Measurements from ENCODE around the gene CNTN4.

Gene CNTN4

GRCh38 chr3:2945121-2945520 lies 846.5 kb downstream of the CNTN4 start:
- DNase-seq (ENCODE audit: extremely low spot score): no peak
- POLR2A ChIA-PET: no interaction called here
- CTCF ChIA-PET: no interaction called here

DNA sequence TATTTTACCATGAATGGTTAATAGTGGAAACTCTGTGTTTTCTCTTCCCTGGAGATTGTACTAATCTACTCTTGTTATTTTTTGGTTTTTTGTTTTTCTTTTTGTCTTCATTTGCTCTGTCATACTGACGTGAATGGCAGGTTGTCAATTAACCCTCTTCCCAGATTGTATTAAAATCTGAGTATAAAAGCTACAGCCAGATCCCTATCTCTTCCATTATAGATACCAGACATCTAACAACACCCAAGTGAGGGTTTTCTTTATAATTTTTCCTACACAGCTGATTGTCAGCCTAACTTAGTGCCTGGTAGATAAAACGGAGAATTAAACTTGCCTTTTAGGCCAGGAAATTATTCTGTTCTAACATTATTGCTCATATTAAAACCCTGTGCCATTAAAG lies 848.9 kb downstream of the CNTN4 start:
- no peak for DNase-seq (ENCODE audit: extremely low spot score)
- ChIA-PET CTCF (no interaction called here), POLR2A (no interaction called here)
- TF ChIP-seq FOXK2 (IDR thresholded peaks at IDR 0.05) (no peak), ZNF384 (IDR thresholded peaks at IDR 0.05) (no peak), SP1 (IDR thresholded peaks at IDR 0.05) (no peak), ARNT (IDR thresholded peaks at IDR 0.05) (no peak), HDGF (IDR thresholded peaks at IDR 0.05; ENCODE audit: borderline replicate concordance) (no peak), LEF1 (IDR thresholded peaks at IDR 0.05; ENCODE audit: borderline replicate concordance) (no peak), ELF4 (IDR thresholded peaks at IDR 0.05) (no peak)

More at GRCh38 chr3:2945121-2945520, 846.5 kb downstream of the CNTN4 start:
- no peak for TF ChIP-seq FOXM1 (IDR thresholded peaks at IDR 0.05; ENCODE audit: borderline replicate concordance)
- no peak for TF ChIP-seq SP1 (IDR thresholded peaks at IDR 0.05)
- no peak for TF ChIP-seq ELF4 (IDR thresholded peaks at IDR 0.05)
- no peak for TF ChIP-seq FOXK2 (IDR thresholded peaks at IDR 0.05)
- no peak for TF ChIP-seq HDGF (IDR thresholded peaks at IDR 0.05; ENCODE audit: borderline replicate concordance)
- TF ChIP-seq ZNF384 (IDR thresholded peaks at IDR 0.05): no peak
- TF ChIP-seq CTBP1 (IDR thresholded peaks at IDR 0.05; ENCODE audit: borderline replicate concordance): no peak
- TF ChIP-seq TARDBP (IDR thresholded peaks at IDR 0.05): no peak
- no peak for TF ChIP-seq PKNOX1 (IDR thresholded peaks at IDR 0.05)
- TF ChIP-seq FOXA1 (IDR thresholded peaks at IDR 0.05): no peak
- TF ChIP-seq SUZ12 (IDR thresholded peaks at IDR 0.05): no peak
- no peak for TF ChIP-seq NFRKB (IDR thresholded peaks at IDR 0.05)

DNA sequence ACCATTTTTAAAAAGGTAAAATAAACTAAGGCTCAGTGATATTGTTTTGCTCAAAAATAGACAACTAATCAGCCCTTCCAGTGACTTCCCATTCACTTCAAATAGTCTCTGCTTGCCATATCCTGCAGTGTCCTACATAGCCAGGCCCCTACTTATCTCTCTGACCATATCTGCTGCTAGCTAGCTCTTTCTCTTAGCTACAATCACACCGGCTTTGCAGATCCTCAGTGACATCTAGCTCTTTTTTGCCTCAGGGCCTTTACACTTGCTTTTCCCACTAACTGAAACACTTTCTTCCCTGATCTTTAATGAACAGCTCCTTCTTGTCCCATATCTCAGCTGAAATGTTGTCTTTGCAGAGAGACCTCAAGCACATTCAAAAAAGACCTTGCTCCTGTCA lies 850.2 kb downstream of the CNTN4 start:
- ChIA-PET CTCF (no interaction called here), POLR2A (no interaction called here)
- DNase-seq (ENCODE audit: extremely low spot score): no peak
- no peak for TF ChIP-seq LEF1 (IDR thresholded peaks at IDR 0.05; ENCODE audit: borderline replicate concordance)
- no peak for TF ChIP-seq BHLHE40 (IDR thresholded peaks at IDR 0.05; ENCODE audit: borderline replicate concordance)
- no peak for TF ChIP-seq TARDBP (IDR thresholded peaks at IDR 0.05)
- no peak for TF ChIP-seq PKNOX1 (IDR thresholded peaks at IDR 0.05)
- TF ChIP-seq FOXA1 (IDR thresholded peaks at IDR 0.05): no peak
- TF ChIP-seq ZNF384 (IDR thresholded peaks at IDR 0.05): no peak
- no peak for TF ChIP-seq FOXK2 (IDR thresholded peaks at IDR 0.05)
- TF ChIP-seq NFRKB (IDR thresholded peaks at IDR 0.05): no peak
- no peak for TF ChIP-seq SUZ12 (IDR thresholded peaks at IDR 0.05)
- no peak for TF ChIP-seq CTBP1 (IDR thresholded peaks at IDR 0.05; ENCODE audit: borderline replicate concordance)
- TF ChIP-seq HDGF (IDR thresholded peaks at IDR 0.05; ENCODE audit: borderline replicate concordance): no peak
- no peak for TF ChIP-seq ELF4 (IDR thresholded peaks at IDR 0.05)
- TF ChIP-seq FOXM1 (IDR thresholded peaks at IDR 0.05; ENCODE audit: borderline replicate concordance): no peak
- no peak for TF ChIP-seq ARNT (IDR thresholded peaks at IDR 0.05)
- TF ChIP-seq L3MBTL2 (conservative IDR thresholded peaks at IDR 0.05): no peak
- no peak for TF ChIP-seq SP1 (IDR thresholded peaks at IDR 0.05)

DNA sequence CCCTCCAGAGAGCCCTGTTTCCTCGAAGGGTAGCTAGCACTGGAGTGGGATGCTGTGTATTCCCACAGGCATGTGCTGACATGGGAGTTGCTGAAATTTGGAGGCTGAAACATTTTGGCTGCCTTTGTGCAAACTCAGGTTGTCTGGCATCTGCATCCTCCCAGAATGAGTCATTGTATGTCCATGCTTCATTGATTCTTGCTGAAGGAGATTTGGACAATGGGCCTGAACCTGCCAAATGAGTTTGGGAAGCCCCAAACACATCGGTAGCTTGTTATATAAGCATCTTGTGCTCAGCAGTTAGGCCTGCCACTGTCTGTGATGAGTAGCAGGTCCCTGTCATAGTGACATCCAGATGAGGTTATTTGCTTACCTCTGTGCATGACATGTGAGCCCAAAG lies 851.5 kb downstream of the CNTN4 start:
- no peak for DNase-seq (ENCODE audit: extremely low spot score)
- TF ChIP-seq ARNT (IDR thresholded peaks at IDR 0.05): no peak
- no peak for TF ChIP-seq TARDBP (IDR thresholded peaks at IDR 0.05)
- no peak for TF ChIP-seq NFRKB (IDR thresholded peaks at IDR 0.05)
- TF ChIP-seq FOXA1 (IDR thresholded peaks at IDR 0.05): no peak
- TF ChIP-seq FOXK2 (IDR thresholded peaks at IDR 0.05): no peak
- no peak for TF ChIP-seq FOXM1 (IDR thresholded peaks at IDR 0.05; ENCODE audit: borderline replicate concordance)
- no peak for TF ChIP-seq ELF4 (IDR thresholded peaks at IDR 0.05)
- TF ChIP-seq SP1 (IDR thresholded peaks at IDR 0.05): no peak
- TF ChIP-seq BHLHE40 (IDR thresholded peaks at IDR 0.05; ENCODE audit: borderline replicate concordance): no peak
- TF ChIP-seq HDGF (IDR thresholded peaks at IDR 0.05; ENCODE audit: borderline replicate concordance): no peak
- no peak for TF ChIP-seq PKNOX1 (IDR thresholded peaks at IDR 0.05)
- no peak for TF ChIP-seq LEF1 (IDR thresholded peaks at IDR 0.05; ENCODE audit: borderline replicate concordance)
- TF ChIP-seq SUZ12 (IDR thresholded peaks at IDR 0.05): no peak
- no peak for TF ChIP-seq ZNF384 (IDR thresholded peaks at IDR 0.05)
- TF ChIP-seq CTBP1 (IDR thresholded peaks at IDR 0.05; ENCODE audit: borderline replicate concordance): no peak
- TF ChIP-seq L3MBTL2 (conservative IDR thresholded peaks at IDR 0.05): no peak
- ChIA-PET CTCF (interaction anchor here (0.6 kb wide), 1 partner anchor 28 kb away, joined by 3 read pairs; no protein-coding TSS in a partner anchor), POLR2A (no interaction called here)

GRCh38 chr3:2957115-2957514 lies 858.4 kb downstream of the CNTN4 start:
- ChIA-PET POLR2A (no interaction called here), CTCF (no interaction called here)
- no peak for TF ChIP-seq FOXK2 (IDR thresholded peaks at IDR 0.05)
- TF ChIP-seq FOXM1 (IDR thresholded peaks at IDR 0.05; ENCODE audit: borderline replicate concordance): no peak
- no peak for TF ChIP-seq HDGF (IDR thresholded peaks at IDR 0.05; ENCODE audit: borderline replicate concordance)
- no peak for TF ChIP-seq CTBP1 (IDR thresholded peaks at IDR 0.05; ENCODE audit: borderline replicate concordance)
- no peak for DNase-seq (ENCODE audit: extremely low spot score)

DNA sequence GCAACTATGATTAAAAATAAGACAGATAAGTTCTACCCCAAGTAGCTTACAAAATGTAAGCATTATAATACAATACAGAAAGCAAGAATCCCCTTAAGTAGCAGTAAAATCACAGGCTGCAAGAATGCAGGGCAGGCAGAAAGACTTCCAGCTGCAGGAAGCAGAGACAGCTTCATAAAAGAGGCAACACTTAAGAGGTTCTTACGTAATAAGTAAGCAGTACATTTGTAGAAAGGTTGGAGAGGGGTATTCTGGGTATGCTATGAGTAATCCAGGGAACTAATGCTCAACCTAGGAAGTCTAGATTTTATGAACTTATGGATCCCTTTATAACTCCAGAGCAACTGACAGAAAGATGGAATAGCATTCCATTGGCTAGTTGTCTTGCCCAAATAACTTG lies 859.9 kb downstream of the CNTN4 start:
- ChIA-PET POLR2A (no interaction called here), CTCF (no interaction called here)
- DNase-seq (ENCODE audit: extremely low spot score): no peak
- TF ChIP-seq PKNOX1 (IDR thresholded peaks at IDR 0.05) (no peak), NFRKB (IDR thresholded peaks at IDR 0.05) (no peak), ARNT (IDR thresholded peaks at IDR 0.05) (no peak), TARDBP (IDR thresholded peaks at IDR 0.05) (no peak), LEF1 (IDR thresholded peaks at IDR 0.05; ENCODE audit: borderline replicate concordance) (no peak), L3MBTL2 (conservative IDR thresholded peaks at IDR 0.05) (no peak), SP1 (IDR thresholded peaks at IDR 0.05) (no peak), ELF4 (IDR thresholded peaks at IDR 0.05) (no peak), FOXM1 (IDR thresholded peaks at IDR 0.05; ENCODE audit: borderline replicate concordance) (no peak), FOXK2 (IDR thresholded peaks at IDR 0.05) (no peak), CTBP1 (IDR thresholded peaks at IDR 0.05; ENCODE audit: borderline replicate concordance) (no peak), FOXA1 (IDR thresholded peaks at IDR 0.05) (no peak), ZNF384 (IDR thresholded peaks at IDR 0.05) (no peak)

All from HEK293T (cell line).